ENCODE measurements around the gene HDC.

Gene HDC, protein sequence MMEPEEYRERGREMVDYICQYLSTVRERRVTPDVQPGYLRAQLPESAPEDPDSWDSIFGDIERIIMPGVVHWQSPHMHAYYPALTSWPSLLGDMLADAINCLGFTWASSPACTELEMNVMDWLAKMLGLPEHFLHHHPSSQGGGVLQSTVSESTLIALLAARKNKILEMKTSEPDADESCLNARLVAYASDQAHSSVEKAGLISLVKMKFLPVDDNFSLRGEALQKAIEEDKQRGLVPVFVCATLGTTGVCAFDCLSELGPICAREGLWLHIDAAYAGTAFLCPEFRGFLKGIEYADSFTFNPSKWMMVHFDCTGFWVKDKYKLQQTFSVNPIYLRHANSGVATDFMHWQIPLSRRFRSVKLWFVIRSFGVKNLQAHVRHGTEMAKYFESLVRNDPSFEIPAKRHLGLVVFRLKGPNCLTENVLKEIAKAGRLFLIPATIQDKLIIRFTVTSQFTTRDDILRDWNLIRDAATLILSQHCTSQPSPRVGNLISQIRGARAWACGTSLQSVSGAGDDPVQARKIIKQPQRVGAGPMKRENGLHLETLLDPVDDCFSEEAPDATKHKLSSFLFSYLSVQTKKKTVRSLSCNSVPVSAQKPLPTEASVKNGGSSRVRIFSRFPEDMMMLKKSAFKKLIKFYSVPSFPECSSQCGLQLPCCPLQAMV

DNA sequence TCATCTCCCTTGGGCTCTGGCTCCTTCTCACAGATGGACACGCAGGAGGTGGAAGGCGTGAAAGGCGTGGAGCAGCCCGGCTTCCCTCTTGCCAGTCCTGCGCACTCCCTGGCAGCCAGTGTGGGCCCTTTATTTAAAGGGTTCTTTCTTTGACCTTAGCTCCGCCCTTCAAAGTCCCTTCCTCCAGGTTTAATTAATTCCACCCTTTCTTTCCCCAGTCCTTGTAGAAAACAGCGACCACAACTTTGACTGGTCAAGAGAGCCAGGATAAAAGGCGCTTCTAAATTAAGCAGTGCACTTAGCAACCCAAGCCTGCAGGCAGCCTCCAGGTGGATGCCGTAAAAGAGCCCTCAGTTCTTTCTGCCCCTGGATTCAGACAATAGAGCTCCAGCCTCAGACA lies at the start of gene HDC:
Gene HDC (minus strand): TSS at position 107 of the 400 bp plus-strand sequence. CDS start 103 bp downstream, at position 4.
- no peak within 1 kb of the TSS for H3K9ac ChIP-seq (ENCODE audit: low read length)

DNA sequence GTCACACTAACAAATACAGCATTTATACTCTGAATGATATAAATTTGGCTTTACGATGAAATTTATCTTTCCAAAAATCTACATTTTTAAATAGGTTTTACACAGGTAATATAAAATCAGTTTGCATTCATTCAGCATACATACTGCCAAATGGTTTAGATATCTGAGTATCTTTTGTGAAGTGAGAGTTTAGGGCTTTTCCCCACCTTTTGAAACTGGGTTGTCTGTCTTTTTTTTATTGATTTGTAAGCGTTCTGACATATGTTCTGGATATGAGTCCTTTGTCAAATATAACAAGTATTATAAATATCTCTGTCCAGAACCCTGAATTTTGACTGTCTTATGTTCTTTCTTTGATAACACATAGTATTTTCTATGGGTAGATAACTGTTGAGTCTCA lies 47.1 kb upstream of the HDC start:
- no peak overlapping the region for H3K4me3 ChIP-seq (ENCODE audit: insufficient read depth, low read length, poor library complexity, severe bottlenecking)
- TF ChIP-seq, protein P1, sequence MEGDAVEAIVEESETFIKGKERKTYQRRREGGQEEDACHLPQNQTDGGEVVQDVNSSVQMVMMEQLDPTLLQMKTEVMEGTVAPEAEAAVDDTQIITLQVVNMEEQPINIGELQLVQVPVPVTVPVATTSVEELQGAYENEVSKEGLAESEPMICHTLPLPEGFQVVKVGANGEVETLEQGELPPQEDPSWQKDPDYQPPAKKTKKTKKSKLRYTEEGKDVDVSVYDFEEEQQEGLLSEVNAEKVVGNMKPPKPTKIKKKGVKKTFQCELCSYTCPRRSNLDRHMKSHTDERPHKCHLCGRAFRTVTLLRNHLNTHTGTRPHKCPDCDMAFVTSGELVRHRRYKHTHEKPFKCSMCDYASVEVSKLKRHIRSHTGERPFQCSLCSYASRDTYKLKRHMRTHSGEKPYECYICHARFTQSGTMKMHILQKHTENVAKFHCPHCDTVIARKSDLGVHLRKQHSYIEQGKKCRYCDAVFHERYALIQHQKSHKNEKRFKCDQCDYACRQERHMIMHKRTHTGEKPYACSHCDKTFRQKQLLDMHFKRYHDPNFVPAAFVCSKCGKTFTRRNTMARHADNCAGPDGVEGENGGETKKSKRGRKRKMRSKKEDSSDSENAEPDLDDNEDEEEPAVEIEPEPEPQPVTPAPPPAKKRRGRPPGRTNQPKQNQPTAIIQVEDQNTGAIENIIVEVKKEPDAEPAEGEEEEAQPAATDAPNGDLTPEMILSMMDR (IDR thresholded peaks at IDR 0.05; ENCODE audit: insufficient read depth, low read length, poor library complexity, severe bottlenecking) = no peak
- no peak for TF ChIP-seq EZH2phosphoT487 (conservative IDR thresholded peaks at IDR 0.05; ENCODE audit: low read length)
- peaks cover 3% of the 10 kb centered on the region; the same call in 1 of the 2 replicates for H4K20me1 ChIP-seq (ENCODE audit: low read depth, low read length)
- no peak overlapping the region for H2AFZ ChIP-seq (ENCODE audit: low read depth, low read length, severe bottlenecking)
- H3K9me3 ChIP-seq (ENCODE audit: insufficient read depth, low read length) = peaks cover 8% of the 10 kb centered on the region; the same call in 1 of the 2 replicates
- peaks cover 5% of the 10 kb centered on the region; the same call in 1 of the 2 replicates for H3F3A ChIP-seq (ENCODE audit: insufficient read depth)
- no peak overlapping the region for H3K4me2 ChIP-seq (ENCODE audit: low read depth, low read length, poor library complexity, severe bottlenecking)
- H3K27ac ChIP-seq (ENCODE audit: low read depth, low read length) = no peak overlapping the region
- H3K9ac ChIP-seq (ENCODE audit: low read length) = no peak overlapping the region
- no peaks in the 10 kb centered on the region for H3K9me2 ChIP-seq (replicated peaks; ENCODE audit: insufficient read depth, low read length)
- H3K27me3 ChIP-seq (ENCODE audit: low read length) = no peaks in the 10 kb centered on the region
- peaks cover 19% of the 10 kb centered on the region for H3K36me3 ChIP-seq (ENCODE audit: low read length)
- H3K79me2 ChIP-seq (ENCODE audit: insufficient read depth, low read length) = peaks cover 30% of the 10 kb centered on the region

More for the DNA sequence above, at the start of gene HDC:
- H3F3A ChIP-seq (ENCODE audit: insufficient read depth) = no peaks in the 10 kb centered on the region
- no peaks in the 10 kb centered on the region for H3K9me3 ChIP-seq (ENCODE audit: insufficient read depth, low read length)
- no peaks in the 10 kb centered on the region for H3K36me3 ChIP-seq (ENCODE audit: low read length)
- no peak within 1 kb of the TSS for H3K4me2 ChIP-seq (ENCODE audit: low read depth, low read length, poor library complexity, severe bottlenecking)
- no peak within 1 kb of the TSS for H3K4me3 ChIP-seq (ENCODE audit: insufficient read depth, low read length, poor library complexity, severe bottlenecking)
- TF ChIP-seq EZH2phosphoT487 (conservative IDR thresholded peaks at IDR 0.05; ENCODE audit: low read length) = no peak
- TF ChIP-seq, protein P1 (IDR thresholded peaks at IDR 0.05; ENCODE audit: insufficient read depth, low read length, poor library complexity, severe bottlenecking) = no peak
- no peaks in the 10 kb centered on the region for H3K27me3 ChIP-seq (ENCODE audit: low read length)
- no peak within 1 kb of the TSS for H3K27ac ChIP-seq (ENCODE audit: low read depth, low read length)
- H2AFZ ChIP-seq (ENCODE audit: low read depth, low read length, severe bottlenecking) = no peak within 1 kb of the TSS
- H3K9me2 ChIP-seq (replicated peaks; ENCODE audit: insufficient read depth, low read length) = no peaks in the 10 kb centered on the region
- no peaks in the 10 kb centered on the region for H3K79me2 ChIP-seq (ENCODE audit: insufficient read depth, low read length)
- no peaks in the 10 kb centered on the region for H4K20me1 ChIP-seq (ENCODE audit: low read depth, low read length)

DNA sequence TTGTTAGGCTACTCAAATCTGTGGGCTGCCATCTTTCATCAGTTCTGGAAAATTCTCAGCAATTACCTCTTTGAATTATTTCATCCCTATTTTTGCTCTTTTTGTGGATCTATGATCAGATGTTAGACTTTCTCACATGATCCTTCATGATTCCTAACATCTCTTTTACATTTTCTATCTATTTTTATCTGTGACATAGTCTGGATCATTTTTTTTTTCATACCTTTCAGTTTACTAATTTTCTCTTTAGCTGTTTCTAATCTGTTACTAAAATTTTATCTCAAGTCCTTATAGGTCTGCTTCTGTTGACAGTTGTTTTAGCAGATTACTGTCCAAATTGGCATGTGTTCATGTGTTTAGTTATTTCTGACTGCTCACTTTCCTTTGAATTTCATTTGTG lies 42.3 kb upstream of the HDC start:
- no peaks in the 10 kb centered on the region for H4K20me1 ChIP-seq (ENCODE audit: low read depth, low read length)
- peaks cover 20% of the 10 kb centered on the region; the same call in 1 of the 2 replicates for H3K79me2 ChIP-seq (ENCODE audit: insufficient read depth, low read length)
- peaks cover 8% of the 10 kb centered on the region; the same call in 1 of the 2 replicates for H3K9me3 ChIP-seq (ENCODE audit: insufficient read depth, low read length)
- H3K4me2 ChIP-seq (ENCODE audit: low read depth, low read length, poor library complexity, severe bottlenecking) = no peak overlapping the region
- no peaks in the 10 kb centered on the region; the same call in 1 of the 2 replicates for H3F3A ChIP-seq (ENCODE audit: insufficient read depth)
- peaks cover 23% of the 10 kb centered on the region for H3K36me3 ChIP-seq (ENCODE audit: low read length)
- no peaks in the 10 kb centered on the region for H3K27me3 ChIP-seq (ENCODE audit: low read length)
- no peaks in the 10 kb centered on the region for H3K9me2 ChIP-seq (replicated peaks; ENCODE audit: insufficient read depth, low read length)
- H2AFZ ChIP-seq (ENCODE audit: low read depth, low read length, severe bottlenecking) = no peak overlapping the region
- no peak overlapping the region for H3K27ac ChIP-seq (ENCODE audit: low read depth, low read length)
- H3K4me3 ChIP-seq (ENCODE audit: insufficient read depth, low read length, poor library complexity, severe bottlenecking) = no peak overlapping the region
- TF ChIP-seq EZH2phosphoT487 (conservative IDR thresholded peaks at IDR 0.05; ENCODE audit: low read length) = no peak
- TF ChIP-seq, protein P1 (IDR thresholded peaks at IDR 0.05; ENCODE audit: insufficient read depth, low read length, poor library complexity, severe bottlenecking) = no peak
- H3K9ac ChIP-seq (ENCODE audit: low read length) = no peak overlapping the region
